ENCODE data around the gene EXOSC5. TPM values are rescaled to one million over a fixed set of nuclear protein-coding genes. Genes with fewer than 3 reads are reported as not detected.

EXOSC5 gene
- total RNA-seq, 2 experiments from 2014 or later = 46.6 to 47.0 TPM

DNA sequence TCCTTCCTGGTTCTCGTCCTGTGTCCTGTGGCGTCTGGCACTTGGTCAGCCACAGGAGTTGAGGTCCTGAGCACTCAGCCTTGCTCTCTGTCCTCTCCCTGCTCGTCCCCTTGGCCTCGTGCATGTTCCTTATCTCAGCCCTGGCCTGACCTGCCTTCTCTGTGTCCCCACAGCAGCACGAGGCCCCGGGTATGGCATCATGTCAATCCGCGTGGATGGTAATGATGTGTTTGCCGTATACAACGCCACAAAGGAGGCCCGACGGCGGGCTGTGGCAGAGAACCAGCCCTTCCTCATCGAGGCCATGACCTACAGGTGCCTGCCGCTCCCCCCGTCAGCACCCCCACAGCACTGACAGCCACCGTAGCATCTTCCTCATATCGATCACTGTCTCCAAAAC is 25.3 kb upstream of the EXOSC5 start:
- ChIA-PET POLR2A (interaction anchor here (1.1 kb wide), 1 partner anchor 14 kb away, joined by 3 read pairs; no protein-coding TSS in a partner anchor), CTCF (no interaction called here)
- no peaks in the 10 kb centered on the region for H3K27me3 Mint-ChIP-seq
- intact Hi-C loops (cut with micrococcal nuclease) = no loop called here
- peaks cover 15% of the 10 kb centered on the region for H3K36me3 Mint-ChIP-seq (ENCODE audit: low read depth)
- TF ChIP-seq, protein P1, sequence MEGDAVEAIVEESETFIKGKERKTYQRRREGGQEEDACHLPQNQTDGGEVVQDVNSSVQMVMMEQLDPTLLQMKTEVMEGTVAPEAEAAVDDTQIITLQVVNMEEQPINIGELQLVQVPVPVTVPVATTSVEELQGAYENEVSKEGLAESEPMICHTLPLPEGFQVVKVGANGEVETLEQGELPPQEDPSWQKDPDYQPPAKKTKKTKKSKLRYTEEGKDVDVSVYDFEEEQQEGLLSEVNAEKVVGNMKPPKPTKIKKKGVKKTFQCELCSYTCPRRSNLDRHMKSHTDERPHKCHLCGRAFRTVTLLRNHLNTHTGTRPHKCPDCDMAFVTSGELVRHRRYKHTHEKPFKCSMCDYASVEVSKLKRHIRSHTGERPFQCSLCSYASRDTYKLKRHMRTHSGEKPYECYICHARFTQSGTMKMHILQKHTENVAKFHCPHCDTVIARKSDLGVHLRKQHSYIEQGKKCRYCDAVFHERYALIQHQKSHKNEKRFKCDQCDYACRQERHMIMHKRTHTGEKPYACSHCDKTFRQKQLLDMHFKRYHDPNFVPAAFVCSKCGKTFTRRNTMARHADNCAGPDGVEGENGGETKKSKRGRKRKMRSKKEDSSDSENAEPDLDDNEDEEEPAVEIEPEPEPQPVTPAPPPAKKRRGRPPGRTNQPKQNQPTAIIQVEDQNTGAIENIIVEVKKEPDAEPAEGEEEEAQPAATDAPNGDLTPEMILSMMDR (IDR thresholded peaks at IDR 0.05) = no peak
- ATAC-seq (no peak), DNase-seq (no peak)
- no peaks in the 10 kb centered on the region for H3K9me3 Mint-ChIP-seq
- no peak overlapping the region for H3K27ac Mint-ChIP-seq
- peaks cover 7% of the 10 kb centered on the region for H3K4me1 Mint-ChIP-seq (ENCODE audit: low read depth)
- H3K4me3 Mint-ChIP-seq = no peak overlapping the region

DNA sequence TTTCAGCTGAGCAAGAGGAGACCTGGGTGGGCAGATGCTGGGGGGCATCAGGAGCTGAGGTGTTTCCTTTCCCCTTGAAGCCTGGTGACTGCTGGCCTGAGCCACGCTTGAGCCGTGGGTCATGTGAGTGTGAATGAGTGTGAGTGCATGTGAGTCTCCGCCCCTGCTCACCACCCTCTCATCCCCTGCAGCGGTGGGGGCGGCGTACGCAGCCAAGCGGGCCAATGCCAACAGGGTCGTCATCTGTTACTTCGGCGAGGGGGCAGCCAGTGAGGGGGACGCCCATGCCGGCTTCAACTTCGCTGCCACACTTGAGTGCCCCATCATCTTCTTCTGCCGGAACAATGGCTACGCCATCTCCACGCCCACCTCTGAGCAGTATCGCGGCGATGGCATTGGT is 24.8 kb upstream of the EXOSC5 start:
- Mint-ChIP-seq H3K4me3 (no peak overlapping the region), H3K27ac (peak overlapping the region; percentile 20), H3K27me3 (no peaks in the 10 kb centered on the region), H3K36me3 (ENCODE audit: low read depth) (peaks cover 15% of the 10 kb centered on the region), H3K9me3 (no peaks in the 10 kb centered on the region), H3K4me1 (ENCODE audit: low read depth) (peaks cover 4% of the 10 kb centered on the region)
- DNase-seq = no peak
- intact Hi-C loops (cut with micrococcal nuclease) = no loop called here
- CTCF ChIA-PET = no interaction called here
- no peak for ATAC-seq
- POLR2A ChIA-PET = interaction anchor here (1.1 kb wide), 1 partner anchor 14 kb away, joined by 3 read pairs; no protein-coding TSS in a partner anchor
- TF ChIP-seq, protein P1 (IDR thresholded peaks at IDR 0.05) = no peak

DNA sequence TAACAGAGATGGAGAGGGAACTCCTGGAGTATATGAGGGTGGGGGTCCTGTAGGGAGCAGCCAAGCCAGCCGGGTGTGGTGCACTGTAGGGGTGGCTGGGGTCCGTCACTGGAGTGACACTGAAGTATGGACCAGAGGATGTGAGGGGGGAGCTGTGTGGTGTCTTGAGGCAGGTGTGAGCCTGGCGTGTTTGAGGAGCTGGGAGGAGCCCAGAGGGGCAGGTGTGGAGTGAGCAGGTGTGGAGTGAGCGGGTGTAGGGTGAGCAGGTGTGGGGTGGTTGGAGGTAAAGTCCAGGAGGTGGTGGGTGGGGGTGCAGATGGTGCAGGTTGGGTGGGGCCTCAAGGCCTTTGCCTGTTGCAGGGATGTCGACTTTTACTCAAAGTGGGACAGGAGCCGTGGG is 24.2 kb upstream of the EXOSC5 start:
- no peak for DNase-seq
- peaks cover 16% of the 10 kb centered on the region for H3K36me3 Mint-ChIP-seq (ENCODE audit: low read depth)

DNA sequence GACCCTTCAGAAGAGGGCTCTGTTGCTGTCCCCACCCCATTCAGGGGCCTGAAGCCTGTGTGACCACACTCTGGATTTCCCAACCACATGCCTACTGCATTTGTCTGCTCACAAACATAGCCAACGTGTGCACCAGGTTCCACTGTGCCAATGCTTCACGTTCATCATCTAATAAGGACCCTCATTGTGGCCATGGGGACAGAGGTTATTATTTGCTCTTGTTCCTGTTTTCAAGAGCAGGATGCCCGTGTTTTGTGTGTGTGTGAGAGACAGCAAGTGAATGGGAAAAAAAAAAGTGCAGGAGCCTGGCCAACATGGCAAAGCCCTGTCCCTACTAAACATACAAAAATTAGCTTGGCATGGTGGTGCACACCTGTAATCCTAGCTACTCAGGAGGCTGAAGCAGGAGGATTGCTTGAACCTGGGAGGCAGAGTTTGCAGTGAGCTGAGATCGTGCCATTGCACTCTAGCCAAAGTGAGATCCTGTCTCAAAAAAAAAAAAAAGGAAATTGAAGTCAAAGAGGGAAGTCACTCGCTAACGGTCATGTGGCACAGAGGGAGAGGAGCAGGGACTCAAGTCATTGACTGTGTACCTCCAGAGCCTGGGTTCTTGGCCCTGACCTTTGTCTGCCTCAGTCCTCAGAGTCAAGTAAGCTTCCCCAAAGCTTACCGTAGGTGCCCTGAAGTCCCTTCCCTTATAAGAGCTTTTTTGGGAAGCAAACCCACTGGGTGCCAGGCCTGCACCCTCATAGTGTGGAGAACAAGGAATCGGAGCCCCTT is 23.1 kb upstream of the EXOSC5 start:
- intact Hi-C loops (cut with micrococcal nuclease) = no loop called here
- Mint-ChIP-seq H3K36me3 (ENCODE audit: low read depth) (peaks cover 16% of the 10 kb centered on the region), H3K4me3 (no peak overlapping the region), H3K27me3 (no peaks in the 10 kb centered on the region), H3K27ac (no peak overlapping the region), H3K9me3 (no peaks in the 10 kb centered on the region), H3K4me1 (ENCODE audit: low read depth) (no peaks in the 10 kb centered on the region)
- ATAC-seq (no peak), DNase-seq (no peak)
- TF ChIP-seq, protein P1 (IDR thresholded peaks at IDR 0.05) = no peak
- ChIA-PET POLR2A (no interaction called here), CTCF (no interaction called here)

More for the DNA sequence above, 24.2 kb upstream of the EXOSC5 start:
- Mint-ChIP-seq H3K27ac (no peak overlapping the region), H3K4me1 (ENCODE audit: low read depth) (no peaks in the 10 kb centered on the region), H3K9me3 (no peaks in the 10 kb centered on the region), H3K4me3 (no peak overlapping the region), H3K27me3 (no peaks in the 10 kb centered on the region)
- no peak for ATAC-seq
- TF ChIP-seq, protein P1 (IDR thresholded peaks at IDR 0.05) = no peak
- ChIA-PET POLR2A (interaction anchor here (1.1 kb wide), 1 partner anchor 13 kb away, joined by 3 read pairs; no protein-coding TSS in a partner anchor), CTCF (no interaction called here)
- intact Hi-C loops (cut with micrococcal nuclease) = no loop called here

- ChIA-PET CTCF (no interaction called here), POLR2A (no interaction called here)
- H3K36me3 Mint-ChIP-seq (ENCODE audit: low read depth) = peaks cover 21% of the 10 kb centered on the region
- TF ChIP-seq, protein P1 (IDR thresholded peaks at IDR 0.05) = no peak
- no peak for ATAC-seq
- no peaks in the 10 kb centered on the region for H3K27me3 Mint-ChIP-seq
- intact Hi-C loops (cut with micrococcal nuclease) = no loop called here
- H3K4me3 Mint-ChIP-seq = no peak overlapping the region
- H3K9me3 Mint-ChIP-seq = no peaks in the 10 kb centered on the region
- no peaks in the 10 kb centered on the region for H3K4me1 Mint-ChIP-seq (ENCODE audit: low read depth)
- no peak for DNase-seq
- H3K27ac Mint-ChIP-seq = no peak overlapping the region
Observed at GRCh38 chr19:41416194-41416674, 19.1 kb upstream of the EXOSC5 start.
